HT1080 (cell line): ENCODE measurements around the gene CENPF. TPM values are rescaled to one million over a fixed set of nuclear protein-coding genes. Genes with fewer than 3 reads are reported as not detected.
"Not testable (repeated sequence)": the region's sequence is repeated elsewhere in the genome, so short reads cannot be mapped to it uniquely, and the experiment has no call there.

Experiments used
- DNase-seq: peaks from one replicate; pipeline ENCODE4 v3.0.0-alpha.2; 2015; ENCODE audit warnings: low read depth
- polyA plus RNA-seq, 2 experiments: library from polyadenylated mRNA; depleted of rRNA; stranded (reverse); fragments of >200 nt; gene quantifications; 2 replicates each; pipeline ENCODE4 v1.2.3, GENCODE V29; 2015
- total RNA-seq: library from RNA; depleted of rRNA; stranded (reverse); fragments of >200 nt; shearing (Covaris generic); gene quantifications from 2 replicates; pipeline ENCODE4 v1.2.3, GENCODE V29; 2014; rRNA removed

Gene CENPF, protein sequence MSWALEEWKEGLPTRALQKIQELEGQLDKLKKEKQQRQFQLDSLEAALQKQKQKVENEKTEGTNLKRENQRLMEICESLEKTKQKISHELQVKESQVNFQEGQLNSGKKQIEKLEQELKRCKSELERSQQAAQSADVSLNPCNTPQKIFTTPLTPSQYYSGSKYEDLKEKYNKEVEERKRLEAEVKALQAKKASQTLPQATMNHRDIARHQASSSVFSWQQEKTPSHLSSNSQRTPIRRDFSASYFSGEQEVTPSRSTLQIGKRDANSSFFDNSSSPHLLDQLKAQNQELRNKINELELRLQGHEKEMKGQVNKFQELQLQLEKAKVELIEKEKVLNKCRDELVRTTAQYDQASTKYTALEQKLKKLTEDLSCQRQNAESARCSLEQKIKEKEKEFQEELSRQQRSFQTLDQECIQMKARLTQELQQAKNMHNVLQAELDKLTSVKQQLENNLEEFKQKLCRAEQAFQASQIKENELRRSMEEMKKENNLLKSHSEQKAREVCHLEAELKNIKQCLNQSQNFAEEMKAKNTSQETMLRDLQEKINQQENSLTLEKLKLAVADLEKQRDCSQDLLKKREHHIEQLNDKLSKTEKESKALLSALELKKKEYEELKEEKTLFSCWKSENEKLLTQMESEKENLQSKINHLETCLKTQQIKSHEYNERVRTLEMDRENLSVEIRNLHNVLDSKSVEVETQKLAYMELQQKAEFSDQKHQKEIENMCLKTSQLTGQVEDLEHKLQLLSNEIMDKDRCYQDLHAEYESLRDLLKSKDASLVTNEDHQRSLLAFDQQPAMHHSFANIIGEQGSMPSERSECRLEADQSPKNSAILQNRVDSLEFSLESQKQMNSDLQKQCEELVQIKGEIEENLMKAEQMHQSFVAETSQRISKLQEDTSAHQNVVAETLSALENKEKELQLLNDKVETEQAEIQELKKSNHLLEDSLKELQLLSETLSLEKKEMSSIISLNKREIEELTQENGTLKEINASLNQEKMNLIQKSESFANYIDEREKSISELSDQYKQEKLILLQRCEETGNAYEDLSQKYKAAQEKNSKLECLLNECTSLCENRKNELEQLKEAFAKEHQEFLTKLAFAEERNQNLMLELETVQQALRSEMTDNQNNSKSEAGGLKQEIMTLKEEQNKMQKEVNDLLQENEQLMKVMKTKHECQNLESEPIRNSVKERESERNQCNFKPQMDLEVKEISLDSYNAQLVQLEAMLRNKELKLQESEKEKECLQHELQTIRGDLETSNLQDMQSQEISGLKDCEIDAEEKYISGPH (N-terminal part only)
- total RNA-seq: 67.4 and 85.6 TPM in 2 replicates
- polyA plus RNA-seq (2015; cell fraction: cytosol; rRNA removed): 43.7 and 65.0 TPM in 2 replicates
- 204 and 219 TPM in 2 replicates for polyA plus RNA-seq (2015; cell fraction: nucleus; rRNA removed)

DNA sequence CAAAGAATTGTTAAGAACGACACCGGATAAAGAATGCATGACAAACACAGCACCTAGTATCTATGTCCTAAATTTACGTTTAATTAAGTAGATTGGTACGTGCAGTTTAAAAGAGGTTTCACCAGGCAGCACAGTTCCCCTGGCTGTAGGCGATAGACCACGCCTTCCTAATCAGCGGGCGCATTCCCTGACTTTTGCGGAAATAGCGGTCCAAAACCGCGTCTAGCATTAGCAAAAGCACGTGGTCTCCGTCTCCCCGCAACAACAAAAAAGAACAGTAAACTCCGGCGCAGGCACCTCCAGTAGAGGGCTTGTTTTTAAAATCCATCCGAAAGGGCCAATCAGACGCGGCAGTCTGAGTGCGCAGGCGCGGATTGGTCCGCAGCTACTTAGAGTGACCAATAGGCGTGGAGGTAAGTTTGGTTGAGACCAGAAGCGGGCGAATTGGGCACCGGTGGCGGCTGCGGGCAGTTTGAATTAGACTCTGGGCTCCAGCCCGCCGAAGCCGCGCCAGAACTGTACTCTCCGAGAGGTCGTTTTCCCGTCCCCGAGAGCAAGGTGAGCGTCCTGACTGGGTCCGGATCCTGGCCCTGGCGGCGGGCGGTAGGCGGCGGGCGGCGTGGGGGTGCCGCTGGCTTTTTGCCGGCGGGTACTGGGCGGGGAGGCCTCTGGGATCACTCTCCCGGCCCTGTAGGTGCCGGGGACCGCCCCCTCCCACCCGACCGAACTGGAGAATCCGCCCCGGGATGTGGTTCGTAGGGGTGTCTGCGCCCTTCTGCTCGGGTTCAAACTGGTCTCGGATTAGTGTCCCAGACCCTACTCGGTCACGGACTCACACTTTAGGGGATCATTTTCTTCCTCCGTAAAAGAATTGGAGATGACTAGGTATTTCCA lies at the start of gene CENPF:
CENPF (plus strand) TSS at position 432 of the 894 bp plus-strand sequence. CDS start 10,560 bp downstream, outside the sequence.
- peak; percentile 99 for DNase-seq

GRCh38 chr1:214557952-214558735 lies 44.9 kb upstream of the CENPF start:
- peak; percentile 95 for DNase-seq

DNA sequence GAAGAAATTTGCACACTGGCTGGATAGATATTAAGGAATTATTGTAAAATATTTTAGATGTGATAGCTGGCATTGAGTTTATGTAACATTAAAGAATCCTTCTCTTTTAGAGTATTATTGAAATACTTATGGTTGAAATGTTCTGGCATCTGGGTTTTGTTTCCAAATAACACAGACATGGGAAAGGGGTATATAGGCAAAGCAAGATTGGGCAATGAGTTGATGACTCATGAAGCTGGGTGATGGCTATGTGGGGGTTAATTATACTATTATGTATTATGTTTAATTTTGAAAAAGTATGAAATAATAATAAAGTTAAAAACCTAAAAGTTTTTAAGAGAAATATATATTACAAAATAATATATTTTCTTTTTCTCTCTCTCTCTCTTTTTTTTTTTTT lies 39.1 kb upstream of the CENPF start:
- no peak for DNase-seq

GRCh38 chr1:214565310-214565709 lies 37.7 kb upstream of the CENPF start:
- DNase-seq: no peak

DNA sequence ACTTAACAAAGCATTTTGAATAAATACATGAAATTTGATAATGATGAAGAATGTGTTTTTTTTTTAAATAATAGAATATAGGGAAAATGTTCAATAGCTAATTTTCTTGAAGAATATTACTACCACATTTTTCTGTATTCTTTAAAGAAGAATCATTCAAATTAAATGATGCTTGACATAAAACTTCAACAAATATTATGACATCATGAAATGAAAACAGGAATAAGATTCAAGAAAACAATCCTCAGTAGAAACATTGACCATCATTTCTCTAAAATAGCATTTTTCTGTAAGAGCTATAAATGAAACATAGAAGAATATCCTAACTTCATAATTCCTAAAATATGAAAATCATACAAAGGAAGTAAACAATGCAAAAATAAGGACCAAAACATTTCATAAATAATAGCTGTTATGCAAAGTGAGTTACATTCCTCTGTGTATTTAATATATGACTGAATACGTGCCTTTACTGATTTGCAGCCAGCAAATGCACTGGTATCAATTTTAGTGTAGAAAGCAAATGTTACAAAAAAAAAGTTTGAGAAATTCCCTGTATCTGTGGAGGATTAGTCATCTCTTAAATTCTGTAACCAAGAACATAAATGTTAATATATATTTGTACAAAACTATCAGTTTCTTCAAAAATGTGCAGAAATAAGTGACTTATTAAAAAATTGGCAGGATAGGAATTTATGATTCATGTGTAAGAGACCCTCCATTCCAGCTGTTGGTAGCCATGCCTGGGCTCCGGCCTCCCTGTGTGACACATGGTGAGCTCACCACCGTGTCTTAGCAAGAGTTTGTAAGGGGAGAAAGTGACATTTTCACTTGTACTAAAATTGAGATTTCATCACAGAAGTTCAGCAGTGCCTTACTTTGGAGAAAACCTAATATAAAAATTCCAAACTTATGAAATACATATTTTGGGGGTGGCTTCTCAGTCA lies 36.6 kb upstream of the CENPF start:
- DNase-seq: peak; percentile 88

DNA sequence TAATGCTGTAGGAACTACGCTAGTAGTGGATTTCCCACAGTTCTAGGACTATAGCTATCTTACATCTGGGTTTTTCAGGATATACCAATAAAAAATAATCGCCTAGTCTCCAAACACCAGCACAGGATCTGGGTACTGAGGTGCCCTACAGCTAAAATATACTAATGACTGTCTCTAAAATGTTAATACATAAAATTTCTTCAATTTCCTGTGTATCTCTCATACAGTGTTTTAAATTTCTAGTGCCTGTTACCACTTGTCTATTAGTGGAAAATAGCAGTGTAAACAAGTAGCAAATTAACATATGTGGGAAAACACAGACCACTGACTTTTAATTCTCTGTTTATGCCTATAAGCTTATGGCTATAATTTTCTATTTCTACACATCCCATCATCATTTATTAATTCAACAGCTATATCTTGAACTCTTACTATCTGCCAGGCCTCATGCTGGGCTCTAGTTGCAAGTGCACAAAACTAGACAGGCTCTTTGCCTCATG lies 35.5 kb upstream of the CENPF start:
- DNase-seq: no peak

GRCh38 chr1:214568328-214568727 lies 34.7 kb upstream of the CENPF start:
- DNase-seq: no peak

- peak; percentile 78 for DNase-seq
Observed at GRCh38 chr1:214569357-214570004, 33.5 kb upstream of the CENPF start.

DNA sequence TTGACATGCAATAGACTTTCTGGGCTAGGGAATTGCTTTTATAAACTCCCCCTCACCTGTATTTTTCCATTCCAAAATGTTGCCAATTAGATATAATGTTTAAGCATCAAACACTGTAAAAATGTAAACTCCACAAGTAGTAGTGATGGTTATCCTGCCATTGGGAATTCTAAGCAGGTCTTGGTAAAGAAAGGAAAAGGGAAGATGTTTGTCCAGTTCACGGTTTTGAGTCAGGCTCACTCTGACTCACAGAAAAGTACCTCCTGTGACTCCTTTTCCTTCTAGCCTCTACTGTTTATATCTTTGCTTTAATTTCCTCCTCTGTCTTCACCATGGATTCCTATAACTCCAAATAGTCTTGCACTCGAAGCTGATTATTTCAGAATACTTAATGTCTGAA lies 32.6 kb upstream of the CENPF start:
- peak; percentile 86 for DNase-seq

- no peak for DNase-seq
Observed at GRCh38 chr1:214571281-214571680, 31.7 kb upstream of the CENPF start.

- no peak for DNase-seq
Observed at GRCh38 chr1:214573386-214574318, 29.3 kb upstream of the CENPF start.

- no peak for DNase-seq
Observed at GRCh38 chr1:214574598-214575411, 28.2 kb upstream of the CENPF start.

GRCh38 chr1:214576120-214576519 lies 26.9 kb upstream of the CENPF start:
- DNase-seq: not testable (repeated sequence)

DNA sequence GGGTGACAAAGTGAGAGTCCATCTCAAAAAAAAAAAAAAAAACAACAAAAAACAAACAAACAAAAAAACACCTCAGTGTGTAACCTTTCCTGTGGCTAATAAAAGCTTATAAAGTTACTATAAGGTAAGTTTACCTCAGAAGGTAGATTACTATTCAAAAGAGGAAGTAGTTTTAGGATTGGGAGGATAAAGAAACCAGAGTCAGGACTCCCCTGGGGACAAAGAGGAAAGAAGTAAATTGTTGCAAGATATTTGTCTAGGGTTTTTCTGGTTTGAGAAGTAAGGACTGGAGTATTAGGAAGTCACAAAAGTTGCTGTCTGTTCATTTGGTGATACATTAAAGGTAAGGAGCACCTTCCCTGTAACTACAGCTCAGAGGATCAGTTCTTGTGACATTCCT lies 23.8 kb upstream of the CENPF start:
- no peak for DNase-seq

- peak; percentile 99 for DNase-seq
Observed at GRCh38 chr1:214581785-214582184, 21.2 kb upstream of the CENPF start.
